ENCODE data around the gene EPHB1. TPM values are rescaled to one million over a fixed set of nuclear protein-coding genes. Genes with fewer than 3 reads are reported as not detected.
"Not testable (repeated sequence)": the region's sequence is repeated elsewhere in the genome, so short reads cannot be mapped to it uniquely, and the experiment has no call there.

Gene EPHB1
- total RNA-seq, 4 donors from 2014 or later, result 0.30 to 5.3 (median 2.6) TPM

DNA sequence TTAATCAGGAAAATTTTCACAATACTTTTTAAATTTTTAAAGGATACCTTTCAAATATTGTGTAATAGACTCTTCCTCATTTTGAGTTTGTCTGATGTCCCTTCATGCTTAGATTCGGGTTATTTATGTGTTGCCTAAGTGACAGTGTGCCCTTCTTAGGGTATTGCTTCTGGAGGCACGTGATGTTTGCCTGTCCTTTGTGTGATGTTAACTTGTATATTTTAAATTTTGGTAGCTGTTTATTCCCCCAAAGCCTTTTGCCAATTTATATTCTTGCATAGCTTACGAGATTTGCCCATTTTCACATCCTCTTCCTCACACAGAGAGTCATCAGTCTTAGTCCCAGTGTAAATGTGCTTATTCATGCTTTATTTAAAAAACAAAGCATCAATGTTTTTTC is 433.1 kb downstream of the EPHB1 start:
- Histone ChIP-seq H3K27me3 (no peaks in the 10 kb centered on the region), H3K9me3 (no peaks in the 10 kb centered on the region), H3K36me3 (no peaks in the 10 kb centered on the region), H3K27ac (no peak overlapping the region), H3K4me1 (no peaks in the 10 kb centered on the region), H3K4me3 (no peak overlapping the region)
- peak in 1 of 2 donors; percentile 19 for DNase-seq (ENCODE audit: low spot score in 2 of 2)
- WGBS, 2 donors, result 55 to 59% methylated on average over 3 of the region's 3 CpGs
- peak in 1 of 2 donors; percentile 42 for TF ChIP-seq EP300 (IDR thresholded peaks at IDR 0.05)
- TF ChIP-seq POLR2A (IDR thresholded peaks at IDR 0.05), result no peak

DNA sequence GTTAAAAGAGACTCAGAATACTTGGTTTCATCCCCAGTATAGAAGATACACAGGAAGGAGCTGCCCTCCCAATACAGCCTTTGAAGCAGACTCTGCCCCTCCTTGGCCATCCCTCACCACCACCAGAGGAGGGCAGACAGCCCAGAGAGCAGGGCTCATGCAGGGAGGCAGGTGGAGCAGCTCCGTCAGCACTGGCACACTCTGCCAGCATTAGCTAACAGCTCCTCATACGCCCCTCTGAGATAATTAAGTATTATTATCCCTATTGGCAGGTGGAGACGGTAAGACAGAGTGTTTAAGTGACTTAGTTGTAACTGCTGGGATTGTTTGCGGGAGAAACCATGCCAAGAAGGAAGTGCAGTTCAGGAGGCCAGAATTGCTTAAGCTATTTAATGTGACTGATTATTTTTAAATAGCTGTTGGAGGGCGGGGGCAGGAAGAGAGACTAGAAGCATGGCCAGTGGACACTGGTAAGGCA is 434.0 kb downstream of the EPHB1 start:
- Histone ChIP-seq H3K4me3 (no peak overlapping the region), H3K36me3 (no peaks in the 10 kb centered on the region), H3K9me3 (no peaks in the 10 kb centered on the region), H3K4me1 (no peaks in the 10 kb centered on the region), H3K27ac (no peak overlapping the region), H3K27me3 (no peaks in the 10 kb centered on the region)
- whole genome bisulfite sequencing, 2 donors, result 18 to 24% methylated on average over 5 of the region's 5 CpGs
- DNase-seq (ENCODE audit: low spot score in 2 of 2), result peak in 1 of 2 donors; percentile 15
- peak in 1 of 2 donors; percentile 10 for TF ChIP-seq EP300 (IDR thresholded peaks at IDR 0.05)
- TF ChIP-seq, protein P1, sequence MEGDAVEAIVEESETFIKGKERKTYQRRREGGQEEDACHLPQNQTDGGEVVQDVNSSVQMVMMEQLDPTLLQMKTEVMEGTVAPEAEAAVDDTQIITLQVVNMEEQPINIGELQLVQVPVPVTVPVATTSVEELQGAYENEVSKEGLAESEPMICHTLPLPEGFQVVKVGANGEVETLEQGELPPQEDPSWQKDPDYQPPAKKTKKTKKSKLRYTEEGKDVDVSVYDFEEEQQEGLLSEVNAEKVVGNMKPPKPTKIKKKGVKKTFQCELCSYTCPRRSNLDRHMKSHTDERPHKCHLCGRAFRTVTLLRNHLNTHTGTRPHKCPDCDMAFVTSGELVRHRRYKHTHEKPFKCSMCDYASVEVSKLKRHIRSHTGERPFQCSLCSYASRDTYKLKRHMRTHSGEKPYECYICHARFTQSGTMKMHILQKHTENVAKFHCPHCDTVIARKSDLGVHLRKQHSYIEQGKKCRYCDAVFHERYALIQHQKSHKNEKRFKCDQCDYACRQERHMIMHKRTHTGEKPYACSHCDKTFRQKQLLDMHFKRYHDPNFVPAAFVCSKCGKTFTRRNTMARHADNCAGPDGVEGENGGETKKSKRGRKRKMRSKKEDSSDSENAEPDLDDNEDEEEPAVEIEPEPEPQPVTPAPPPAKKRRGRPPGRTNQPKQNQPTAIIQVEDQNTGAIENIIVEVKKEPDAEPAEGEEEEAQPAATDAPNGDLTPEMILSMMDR (IDR thresholded peaks at IDR 0.05), result no peak

DNA sequence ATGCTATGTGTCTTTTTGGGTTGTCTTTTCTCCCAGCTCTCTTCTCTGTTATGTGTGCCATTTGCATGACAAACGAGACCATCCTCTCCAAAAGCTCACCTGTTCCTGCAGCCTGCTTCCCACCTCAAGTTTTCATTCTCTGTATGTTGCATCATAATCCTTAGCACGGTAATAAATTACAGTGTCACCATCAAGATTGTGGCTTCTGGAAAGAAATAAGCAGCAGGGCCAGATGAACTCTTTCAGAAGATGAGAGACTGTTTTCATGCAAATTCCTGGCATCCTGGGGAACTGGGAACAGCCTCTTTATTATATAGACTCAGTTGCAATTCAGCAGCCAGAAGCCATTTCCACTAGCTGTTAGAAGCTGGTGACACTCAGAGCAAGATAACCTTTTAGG is 436.7 kb downstream of the EPHB1 start:
- Histone ChIP-seq H3K36me3 (no peaks in the 10 kb centered on the region), H3K9me3 (no peaks in the 10 kb centered on the region), H3K4me1 (no peaks in the 10 kb centered on the region), H3K27me3 (no peaks in the 10 kb centered on the region), H3K27ac (no peak overlapping the region), H3K4me3 (no peak overlapping the region)
- WGBS, 2 donors, result 25 to 29% methylated on average over 2 of the region's 2 CpGs
- DNase-seq (ENCODE audit: low spot score in 2 of 2), result no peak
- TF ChIP-seq, protein P1 (IDR thresholded peaks at IDR 0.05), result no peak
- TF ChIP-seq POLR2A (IDR thresholded peaks at IDR 0.05) (no peak), EP300 (IDR thresholded peaks at IDR 0.05) (no peak)

DNA sequence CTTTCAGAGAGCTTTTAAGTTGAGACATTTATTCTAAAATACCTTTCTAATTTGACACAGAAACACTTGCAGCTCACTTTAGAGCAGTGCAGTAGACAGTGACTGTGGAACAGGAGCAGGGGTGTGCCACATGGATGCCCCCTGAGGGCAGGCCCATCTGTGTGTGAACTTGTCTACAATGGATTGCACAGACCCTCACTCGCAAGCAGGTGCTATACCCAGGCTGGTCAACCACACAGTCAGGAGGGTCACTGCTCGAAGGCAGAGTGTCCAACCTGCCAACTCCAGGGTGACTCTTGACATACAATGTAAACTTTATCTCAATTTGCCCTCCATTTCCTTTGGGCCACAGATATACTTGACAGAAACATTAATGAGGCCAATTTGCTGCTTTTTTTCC is 437.2 kb downstream of the EPHB1 start:
- Histone ChIP-seq H3K27ac (no peak overlapping the region), H3K27me3 (no peaks in the 10 kb centered on the region), H3K4me1 (no peaks in the 10 kb centered on the region), H3K4me3 (no peak overlapping the region), H3K36me3 (no peaks in the 10 kb centered on the region), H3K9me3 (no peaks in the 10 kb centered on the region)
- DNase-seq (ENCODE audit: low spot score in 2 of 2), result no peak
- TF ChIP-seq, protein P1 (IDR thresholded peaks at IDR 0.05), result no peak
- TF ChIP-seq EP300 (IDR thresholded peaks at IDR 0.05), result no peak
- TF ChIP-seq POLR2A (IDR thresholded peaks at IDR 0.05), result no peak
- WGBS, 2 donors, result 85 to 86% methylated on average over 2 of the region's 2 CpGs

DNA sequence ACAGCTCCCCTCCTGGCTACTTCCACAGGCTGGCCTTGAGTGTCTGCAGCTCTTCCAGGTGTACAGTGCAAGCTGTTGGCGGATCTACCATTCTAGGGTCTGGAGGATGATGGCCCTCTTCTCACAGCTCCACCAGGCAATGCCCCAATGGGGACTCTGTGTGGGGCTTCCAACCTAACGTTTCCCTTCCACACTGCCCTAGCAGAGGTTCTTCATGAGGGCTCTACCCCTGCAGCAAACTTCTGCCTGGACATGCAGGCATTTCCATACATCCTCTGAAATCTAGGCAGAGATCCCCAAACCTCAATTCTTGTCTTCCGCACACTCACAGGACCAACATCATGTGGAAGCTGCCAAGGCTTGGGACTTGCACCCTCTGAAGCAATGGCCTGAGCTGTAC is 438.4 kb downstream of the EPHB1 start:
- 88 to 90% methylated on average over 3 of the region's 3 CpGs for WGBS, 2 donors
- H3K36me3 ChIP-seq; H3K9me3 ChIP-seq; H3K4me3 ChIP-seq; H3K27ac ChIP-seq; H3K27me3 ChIP-seq; H3K4me1 ChIP-seq; DNase-seq (ENCODE audit: low spot score in 2 of 2): not testable (repeated sequence)

DNA sequence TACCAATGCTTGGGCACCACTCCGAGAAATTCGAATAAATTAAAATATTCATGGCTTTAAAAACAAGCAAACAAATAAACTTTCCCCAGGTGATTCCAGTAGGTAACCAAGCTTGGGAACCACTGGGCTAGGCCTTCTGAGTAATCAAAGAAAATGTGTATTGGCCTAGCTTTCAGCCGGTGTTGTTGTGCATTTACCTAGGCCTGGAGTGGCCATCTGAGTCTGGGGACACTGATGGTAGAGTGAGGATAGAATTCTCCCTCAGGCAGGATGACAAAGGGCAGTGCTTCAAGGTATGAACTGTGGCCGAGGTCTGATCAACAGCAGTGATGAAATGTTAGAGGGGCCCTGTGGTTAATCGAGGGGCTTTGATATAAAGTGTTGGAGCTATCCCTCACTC is 440.5 kb downstream of the EPHB1 start:
- TF ChIP-seq, protein P1 (IDR thresholded peaks at IDR 0.05), result no peak
- TF ChIP-seq EP300 (IDR thresholded peaks at IDR 0.05) (no peak), POLR2A (IDR thresholded peaks at IDR 0.05) (no peak)
- H3K27me3 ChIP-seq, result no peaks in the 10 kb centered on the region
- whole genome bisulfite sequencing, 2 donors, result 94 to 95% methylated on average over 5 of the region's 5 CpGs
- H3K4me3 ChIP-seq, result no peak overlapping the region
- H3K27ac ChIP-seq, result no peak overlapping the region
- no peaks in the 10 kb centered on the region for H3K4me1 ChIP-seq
- H3K9me3 ChIP-seq, result no peaks in the 10 kb centered on the region
- DNase-seq (ENCODE audit: low spot score in 2 of 2), result no peak
- no peaks in the 10 kb centered on the region for H3K36me3 ChIP-seq
